Stimulated activated CD8-positive, alpha-beta memory T cell treated with anti-CD3 and anti-CD28 coated beads, Interleukin-7, amount 100 ng/mL, for 4 hours (primary cell): ENCODE data around the gene CADM2.

ENCODE experiments used
- DNase-seq, 2 donors: peaks; one replicate each; pipeline ENCODE4 v3.0.0-alpha.2; 2020; ENCODE audit warnings: low read depth in 2 of 2

Gene CADM2

GRCh38 chr3:84984429-84984828 is 25.6 kb downstream of the CADM2 start:
- DNase-seq, result no peak

GRCh38 chr3:84985795-84986194 is 27.0 kb downstream of the CADM2 start:
- DNase-seq, result no peak

- DNase-seq, result no peak
Measured at GRCh38 chr3:84987706-84988504, 29.1 kb downstream of the CADM2 start.

- DNase-seq, result no peak
Measured at GRCh38 chr3:84989102-84989501, 30.3 kb downstream of the CADM2 start.

GRCh38 chr3:84991422-84991900 is 32.7 kb downstream of the CADM2 start:
- no peak for DNase-seq

GRCh38 chr3:84993956-84994355 is 35.2 kb downstream of the CADM2 start:
- no peak for DNase-seq

- no peak for DNase-seq
Measured at GRCh38 chr3:84998545-84998944, 39.8 kb downstream of the CADM2 start.

GRCh38 chr3:85003479-85003878 is 44.7 kb downstream of the CADM2 start:
- no peak for DNase-seq

- DNase-seq, result no peak
Measured at GRCh38 chr3:85004147-85004546, 45.4 kb downstream of the CADM2 start.

- DNase-seq, result no peak
Measured at GRCh38 chr3:85005946-85006345, 47.2 kb downstream of the CADM2 start.

- DNase-seq, result no peak
Measured at GRCh38 chr3:85007195-85008094, 48.7 kb downstream of the CADM2 start.

- DNase-seq, result no peak
Measured at GRCh38 chr3:85020828-85021227, 62.0 kb downstream of the CADM2 start.

GRCh38 chr3:85030052-85030451 is 71.3 kb downstream of the CADM2 start:
- DNase-seq, result no peak

- DNase-seq, result no peak
Measured at GRCh38 chr3:85037203-85037602, 78.4 kb downstream of the CADM2 start.

GRCh38 chr3:85041001-85041400 is 82.2 kb downstream of the CADM2 start:
- DNase-seq, result no peak

- DNase-seq, result no peak
Measured at GRCh38 chr3:85041562-85042055, 82.8 kb downstream of the CADM2 start.

GRCh38 chr3:85050821-85051220 is 92.0 kb downstream of the CADM2 start:
- DNase-seq, result no peak

- no peak for DNase-seq
Measured at GRCh38 chr3:85051786-85052185, 93.0 kb downstream of the CADM2 start.

- DNase-seq, result no peak
Measured at GRCh38 chr3:85053626-85054025, 94.8 kb downstream of the CADM2 start.

GRCh38 chr3:85054579-85054978 is 95.8 kb downstream of the CADM2 start:
- no peak for DNase-seq

GRCh38 chr3:85068911-85069310 is 110.1 kb downstream of the CADM2 start:
- no peak for DNase-seq

- DNase-seq, result no peak
Measured at GRCh38 chr3:85074003-85074402, 115.2 kb downstream of the CADM2 start.

GRCh38 chr3:85075663-85076062 is 116.9 kb downstream of the CADM2 start:
- no peak for DNase-seq
